GM18520 (cell line): ENCODE results near the gene JPH4.
"Not testable (repeated sequence)": the region's sequence is repeated elsewhere in the genome, so short reads cannot be mapped to it uniquely, and the experiment has no call there.

Experiments
- ATAC-seq: cut with Tn5 transposase; IDR thresholded peaks from one replicate; pipeline ENCODE4 v1.9.1; 2021; ENCODE audit not compliant: unreplicated experiment

The JPH4 gene

GRCh38 chr14:23609001-23609400, 30.4 kb upstream of the JPH4 start:
- no peak for ATAC-seq

GRCh38 chr14:23608454-23608853, 29.9 kb upstream of the JPH4 start:
- ATAC-seq, result no peak

GRCh38 chr14:23605931-23606585, 27.5 kb upstream of the JPH4 start:
- ATAC-seq, result peak; percentile 86

- no peak for ATAC-seq
These were observed 26.1 kb upstream of the JPH4 start for GRCh38 chr14:23604675-23605170.

DNA sequence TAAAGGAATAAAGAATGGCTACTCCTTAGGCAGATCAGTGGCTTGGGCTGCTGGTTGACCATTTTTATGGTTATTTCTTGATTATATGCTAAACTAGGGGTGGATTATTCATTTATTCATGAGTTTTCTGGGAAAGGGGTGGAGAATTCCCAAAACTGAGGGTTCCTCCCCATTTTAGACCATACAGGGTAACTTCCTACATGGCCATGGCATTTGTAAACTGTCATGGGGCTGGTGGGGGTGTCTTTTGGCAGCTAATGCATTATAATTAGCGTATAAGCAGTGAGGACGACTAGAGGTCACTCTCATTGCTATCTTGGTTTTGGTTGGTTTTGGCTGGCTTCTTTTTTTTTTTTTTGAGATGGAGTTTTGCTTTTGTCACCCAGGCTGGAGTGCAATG, 25.6 kb upstream of the JPH4 start:
- no peak for ATAC-seq

DNA sequence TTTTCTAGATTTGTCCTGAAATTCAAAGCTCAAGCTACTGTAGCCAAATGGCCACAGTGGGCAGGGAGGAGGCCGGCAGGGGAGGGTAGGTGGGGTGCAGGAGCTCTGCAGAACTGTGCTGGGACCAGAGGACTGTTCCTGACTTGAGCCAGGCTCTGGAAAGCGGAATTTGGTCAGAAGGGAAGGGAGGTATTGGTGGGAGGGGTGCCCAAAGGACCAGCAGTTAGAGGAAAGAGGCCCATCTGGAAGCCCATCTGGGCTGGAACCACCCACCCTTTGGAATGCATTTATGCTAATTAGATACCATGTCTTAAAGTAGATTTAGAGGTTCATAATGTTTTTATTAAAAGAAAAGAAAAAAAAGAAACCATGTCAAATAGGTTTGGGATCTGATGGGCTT, 24.5 kb upstream of the JPH4 start:
- ATAC-seq, result no peak

DNA sequence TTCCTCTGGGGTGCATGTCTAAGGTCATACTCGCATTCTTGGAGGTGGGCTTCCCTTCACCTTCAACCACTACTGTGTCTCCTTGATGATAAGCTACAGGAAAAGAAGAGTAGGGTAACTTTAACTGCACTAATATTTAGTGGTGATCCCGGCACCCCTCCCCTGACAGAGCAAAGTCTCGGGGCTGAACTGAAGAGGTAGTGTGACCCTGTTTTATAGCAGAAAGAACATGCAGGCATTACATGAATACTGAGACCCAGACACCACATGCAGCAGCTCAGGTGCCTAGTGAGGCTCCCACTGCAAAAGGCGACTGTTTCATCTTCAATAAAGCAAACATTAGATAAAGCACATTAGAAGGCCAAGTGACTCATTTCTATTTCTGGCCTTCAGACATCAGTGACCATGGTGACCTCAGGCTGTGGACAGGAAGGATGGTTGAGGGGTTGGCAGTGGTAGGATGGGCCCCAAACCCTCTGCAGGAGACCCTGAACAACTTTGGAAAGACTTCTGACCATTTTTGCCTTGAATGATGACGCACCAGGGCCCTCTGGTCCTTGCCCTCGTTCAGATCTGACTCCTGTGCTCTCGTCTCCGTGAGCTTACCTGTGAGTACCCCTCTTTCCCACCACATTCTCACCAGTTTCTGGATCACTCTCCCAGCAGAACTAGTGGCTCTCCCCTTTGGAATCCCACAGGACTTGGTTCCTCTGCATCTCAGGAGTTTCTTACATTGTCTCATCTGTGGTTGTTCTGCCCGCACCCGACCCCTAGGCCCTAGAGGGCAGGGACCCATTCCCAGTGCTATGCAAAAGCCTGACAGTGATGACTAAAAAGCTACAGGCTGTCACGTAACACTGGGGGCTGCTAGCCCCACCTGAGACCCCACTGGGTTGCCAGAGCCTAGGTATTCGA, 23.8 kb upstream of the JPH4 start:
- no peak for ATAC-seq

DNA sequence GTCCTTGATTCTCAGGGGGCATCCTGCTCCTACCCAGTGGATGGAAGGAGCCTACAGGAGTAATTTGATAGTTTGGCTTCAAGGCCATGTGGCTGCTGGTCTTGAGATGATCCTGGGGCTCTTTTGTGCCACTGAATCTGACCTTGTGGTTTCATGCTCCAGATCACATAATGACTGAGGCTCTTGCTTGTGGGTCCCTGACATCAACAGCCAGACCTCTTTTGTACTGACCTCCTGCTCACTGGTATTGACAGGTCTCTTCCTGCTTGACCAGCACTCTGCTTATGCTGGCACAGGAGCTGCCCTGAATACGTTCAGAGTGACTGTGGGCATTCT, 23.2 kb upstream of the JPH4 start:
- no peak for ATAC-seq

DNA sequence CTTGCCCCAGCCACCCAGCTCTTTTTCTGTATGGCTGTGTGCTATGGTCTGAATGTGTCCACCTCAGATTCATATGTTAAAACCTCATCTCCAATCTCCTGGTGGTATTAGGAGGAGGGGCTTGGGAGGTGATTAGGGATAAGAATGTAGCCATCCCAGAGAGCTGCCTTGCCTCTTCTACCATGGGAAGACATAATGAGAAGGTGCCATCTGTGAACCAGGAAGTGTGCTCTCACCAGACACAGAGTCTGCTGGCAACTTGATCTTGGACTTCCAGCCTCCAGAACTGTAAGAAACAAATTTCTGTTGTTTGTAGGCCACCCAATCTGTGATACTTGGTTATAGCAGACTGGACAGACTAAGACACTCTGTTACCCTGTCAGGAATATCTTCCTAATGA, 22.8 kb upstream of the JPH4 start:
- no peak for ATAC-seq

- ATAC-seq, result no peak
These were observed 22.2 kb upstream of the JPH4 start for GRCh38 chr14:23600806-23601205.

- ATAC-seq, result no peak
These were observed 21.7 kb upstream of the JPH4 start for GRCh38 chr14:23600322-23600707.

DNA sequence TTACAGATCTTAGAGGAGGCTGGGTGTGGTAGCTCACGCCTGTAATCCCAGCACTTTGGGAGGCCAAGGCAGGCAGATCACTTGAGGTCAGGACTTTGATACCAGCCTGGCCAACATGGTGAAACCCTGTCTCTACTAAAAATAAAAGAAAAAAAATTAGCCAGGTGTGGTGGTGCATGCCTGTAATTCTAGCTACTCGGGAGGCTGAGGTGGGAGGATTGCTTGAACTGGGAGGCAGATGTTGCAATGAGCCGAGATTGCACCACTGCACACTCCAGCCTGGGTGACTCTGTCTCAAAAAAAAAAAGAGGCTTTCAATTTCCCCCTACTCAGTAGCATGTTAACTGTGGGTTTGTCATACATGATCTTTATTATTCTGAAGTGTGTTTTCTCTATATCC, 15.6 kb upstream of the JPH4 start:
- ATAC-seq, result not testable (repeated sequence)

DNA sequence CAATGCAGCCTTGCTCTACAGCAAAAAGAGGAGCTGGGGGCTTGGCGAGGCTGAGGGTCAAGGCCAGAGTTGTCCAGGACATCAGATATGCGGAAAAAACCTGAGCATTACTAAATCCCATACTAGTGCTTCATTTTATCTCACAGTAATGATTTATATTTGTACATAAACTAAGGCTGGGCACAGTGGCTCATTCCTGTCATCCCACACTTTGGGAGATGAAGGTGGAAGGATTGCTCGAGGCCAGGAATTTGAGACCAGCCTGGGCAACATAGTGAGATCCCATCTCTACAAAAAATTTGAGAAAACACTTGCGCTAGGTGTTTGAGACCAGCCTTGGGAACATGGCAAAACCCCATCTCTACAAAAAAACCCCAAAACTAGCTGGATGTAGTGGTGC, 11.6 kb upstream of the JPH4 start:
- no peak for ATAC-seq

DNA sequence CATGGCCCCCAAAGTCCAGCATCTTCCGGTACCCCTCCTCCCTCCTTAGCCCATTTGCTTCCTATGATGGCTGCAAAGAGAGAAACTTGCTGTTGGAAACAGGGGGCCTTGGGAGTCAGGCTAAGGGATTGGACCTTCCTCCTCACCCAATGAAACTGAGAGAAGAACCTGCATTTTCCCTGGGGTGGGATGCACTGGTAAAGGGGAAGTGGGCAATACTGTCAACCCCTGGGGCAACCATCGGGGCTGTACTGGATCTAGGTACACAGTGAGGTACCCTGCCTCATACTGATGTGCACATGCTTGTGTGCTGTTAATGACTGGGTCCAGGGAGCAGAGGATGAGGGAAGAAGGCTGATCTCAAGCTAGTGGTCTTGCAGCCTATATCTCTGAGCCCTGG, 11.0 kb upstream of the JPH4 start:
- ATAC-seq, result no peak

DNA sequence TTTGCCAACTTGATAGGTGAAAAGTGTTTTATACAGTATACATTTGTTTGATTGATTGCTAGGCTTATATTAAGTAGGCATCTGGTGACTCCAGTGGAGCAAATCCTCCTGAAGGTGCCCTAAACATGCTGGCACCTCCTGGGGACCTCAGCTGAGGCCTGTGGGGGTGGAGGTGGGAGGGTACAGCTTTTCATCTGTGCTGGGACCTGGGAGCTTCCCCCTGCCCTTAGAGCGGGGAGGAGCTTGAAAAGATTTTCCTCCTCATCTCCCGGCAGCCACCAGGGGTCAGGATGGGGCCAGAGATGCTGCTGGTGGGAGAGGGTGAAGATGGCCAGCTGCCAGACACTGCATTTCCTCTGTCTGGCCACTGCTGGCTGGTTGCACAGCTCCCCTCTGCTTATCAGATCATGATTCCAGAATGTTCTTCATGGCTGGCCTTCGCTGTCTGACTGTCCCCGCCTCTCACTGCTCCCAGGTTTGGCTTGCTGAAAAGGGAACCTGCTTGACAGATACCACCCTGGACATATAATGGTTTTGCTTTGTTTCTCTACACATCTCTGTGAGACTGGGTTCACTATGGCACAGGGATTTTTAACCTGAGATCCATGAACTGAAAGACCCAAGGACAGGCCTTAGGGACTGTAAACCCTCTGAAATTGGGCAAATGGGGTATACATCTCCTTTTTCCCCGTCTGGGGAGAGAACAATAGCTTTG, 10.5 kb upstream of the JPH4 start:
- peak; percentile 71 for ATAC-seq

- not testable (repeated sequence) for ATAC-seq
These were observed 6.1 kb upstream of the JPH4 start for GRCh38 chr14:23584527-23585203.

DNA sequence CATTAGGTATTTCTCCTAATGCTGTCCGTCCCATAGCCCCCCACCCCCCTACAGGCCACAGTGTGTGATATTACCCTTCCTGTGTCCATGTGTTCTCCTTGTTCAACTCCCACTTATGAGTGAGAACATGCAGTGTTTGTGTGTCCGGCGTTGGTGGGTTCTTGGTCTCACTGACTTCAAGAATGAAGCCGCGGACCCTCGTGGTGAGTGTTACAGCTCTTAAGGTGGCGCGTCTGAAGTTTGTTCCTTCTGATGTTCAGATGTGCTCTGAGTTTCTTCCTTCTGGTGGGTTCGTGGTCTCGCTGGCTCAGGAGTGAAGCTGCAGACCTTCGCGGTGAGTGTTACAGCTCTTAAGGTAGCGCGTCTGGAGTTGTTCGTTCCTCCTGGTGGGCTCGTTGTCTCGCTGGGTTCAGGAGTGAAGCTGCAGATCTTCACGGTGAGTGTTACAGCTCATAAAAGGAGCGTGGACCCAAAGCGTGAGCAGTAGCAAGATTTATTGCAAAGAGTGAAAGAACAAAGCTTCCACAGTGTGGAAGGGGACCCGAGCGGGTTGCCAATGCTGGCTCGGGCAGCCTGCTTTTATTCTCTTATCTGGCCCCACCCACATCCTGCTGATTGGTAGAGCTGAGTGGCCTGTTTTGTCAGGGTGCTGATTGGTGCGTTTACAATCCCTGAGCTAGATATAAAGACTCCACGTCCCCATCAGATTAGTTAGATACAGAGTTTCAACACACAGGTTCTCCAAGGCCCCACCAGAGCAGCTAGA, 5.4 kb upstream of the JPH4 start:
- not testable (repeated sequence) for ATAC-seq

DNA sequence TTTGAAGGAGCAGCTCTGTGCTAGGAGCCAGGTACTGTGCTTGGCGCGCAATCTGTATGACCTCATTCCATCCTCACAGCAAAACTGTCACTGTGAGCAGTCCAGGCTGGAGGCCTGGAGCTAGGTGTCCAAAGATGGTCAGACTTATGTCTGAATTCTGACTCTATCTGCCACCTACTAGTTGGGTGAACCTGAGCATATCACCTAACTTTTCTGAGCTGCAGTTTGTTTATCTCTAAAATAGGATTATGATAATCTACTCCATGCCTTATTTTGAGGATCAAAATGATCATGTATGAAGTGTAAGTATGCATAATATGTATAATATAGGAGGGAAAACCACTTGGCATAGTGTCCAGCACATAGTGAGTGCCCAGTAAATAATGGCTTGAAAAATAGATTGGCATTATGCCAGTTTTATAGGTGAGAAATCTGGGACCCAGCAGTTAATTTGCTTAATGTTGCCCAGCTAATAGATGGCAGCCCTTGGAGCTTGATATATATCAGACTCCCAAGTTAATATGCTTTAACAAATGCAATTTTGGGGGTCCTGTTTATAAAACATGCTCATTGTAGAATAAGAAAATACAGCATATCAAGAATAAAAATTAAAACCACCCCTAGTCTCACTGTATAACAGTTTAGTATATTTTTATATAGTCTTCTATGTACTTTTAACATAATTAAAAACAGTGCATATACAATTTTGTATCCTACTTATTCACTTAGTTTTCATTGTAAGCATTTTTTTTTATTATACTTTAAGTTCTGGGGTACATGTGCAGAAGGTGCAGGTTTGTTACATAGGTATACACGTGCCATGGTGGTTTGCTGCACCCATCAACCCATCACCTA, 4.5 kb upstream of the JPH4 start:
- ATAC-seq, result no peak

- ATAC-seq, result no peak
These were observed 2.3 kb upstream of the JPH4 start for GRCh38 chr14:23580948-23581281.
